HCT116 (cell line): ENCODE results near the gene RPL10A. TPM values are rescaled to one million over a fixed set of nuclear protein-coding genes. Genes with fewer than 3 reads are reported as not detected.

Source experiments
- ATAC-seq: fragments of 200-7000 bp; cut with Tn5 transposase; 2 replicates; pipeline ENCODE4 v1.9.1; 2020; ENCODE audit warnings: mild to moderate bottlenecking, moderate library complexity
- BruUV-seq: library from RNA; stranded (reverse); fragments of 400-500 nt; replicated peaks from 2 replicates; lab custom pipeline; 2021; lab: Mats Ljungman, UMichigan
- CTCF ChIA-PET: fragments of 300-600 bp; sonication (Branson Sonifier 250); formaldehyde crosslinking; loops from one replicate; lab custom pipeline; 2021; ENCODE audit warnings: antibody characterized with exemption; lab: Charles Lee
- POLR2A ChIA-PET: fragments of 300-600, 350-600 bp; sonication (Branson Sonifier 250); formaldehyde crosslinking; loops from one replicate; lab custom pipeline; 2021; ENCODE audit warnings: antibody characterized with exemption; lab: Charles Lee
- RAD21 ChIA-PET, 2 experiments: fragments of 300-600 bp; sonication (Branson Sonifier 250); formaldehyde crosslinking; loops; one replicate each; lab custom pipeline; 2023; ENCODE audit warnings: low total read pairs in 2 of 2; ENCODE audit not compliant: uncharacterized antibody in 2 of 2, unreplicated experiment in 2 of 2, low non-redundant PET in 1 of 2; lab: Charles Lee
- DNase-seq: peaks from one replicate; pipeline ENCODE4 v3.0.0-alpha.2; 2010; ENCODE audit warnings: low read depth, low spot score
- H2AFZ ChIP-seq: fragments of 200-600 bp; shearing (Covaris generic), sonication (generic); 2 replicates; pipeline ENCODE4 v1.6.1; 2017; ENCODE audit warnings: low read depth, mixed run types, mixed read lengths, antibody characterized with exemption, low read length; ENCODE audit not compliant: poor library complexity, severe bottlenecking
- H3K27ac ChIP-seq: 2 replicates; pipeline ENCODE4 v1.5.1; 2012; ENCODE audit warnings: low read depth, low read length
- H3K27me3 ChIP-seq: fragments of 200-600 bp; sonication (generic); 2 replicates; pipeline ENCODE4 v1.6.1; 2016; ENCODE audit warnings: mixed run types, low read length, mixed read lengths; ENCODE audit not compliant: insufficient read depth
- H3K36me3 ChIP-seq, 2 experiments: fragments of 200-500 bp in 1 of 2; fragments of 200-600 bp in 1 of 2; sonication (Bioruptor generic) in 1 of 2; sonication (generic) in 1 of 2; 2 replicates each; pipeline versions ENCODE4 v1.5.1 to v1.6.1; 2014 to 2016; ENCODE audit warnings: low read length in 2 of 2, inconsistent platforms in 1 of 2, mixed read lengths in 1 of 2, mixed run types in 1 of 2; ENCODE audit not compliant: insufficient read depth in 2 of 2, control insufficient read depth in 1 of 2
- H3K4me1 ChIP-seq, 2 experiments: fragments of 200-600 bp in 1 of 2; sonication (generic) in 1 of 2; 2 replicates each; pipeline versions ENCODE4 v1.5.1 to v1.6.1; 2012 to 2017; ENCODE audit warnings: low read length in 2 of 2, inconsistent platforms in 1 of 2, mild to moderate bottlenecking in 1 of 2, mixed read lengths in 1 of 2, mixed run types in 1 of 2, moderate library complexity in 1 of 2; ENCODE audit not compliant: insufficient read depth in 2 of 2, control insufficient read depth in 1 of 2
- H3K4me2 ChIP-seq: fragments of 200-600 bp; sonication (generic); 2 replicates; pipeline ENCODE4 v1.6.1; 2017; ENCODE audit warnings: mixed run types, low read length, mixed read lengths
- H3K4me3 ChIP-seq, 2 experiments: fragments of 200-600 bp in 1 of 2; sonication (generic) in 1 of 2; replicated peaks in 1 of 2; 2 replicates each; pipeline ENCODE4 v1.5.1; 2011 to 2016; ENCODE audit warnings: low read length in 2 of 2, control low read depth in 1 of 2, low read depth in 1 of 2, mild to moderate bottlenecking in 1 of 2, mixed read lengths in 1 of 2, mixed run types in 1 of 2
- H3K79me2 ChIP-seq: fragments of 200-600 bp; sonication (generic); 2 replicates; pipeline ENCODE4 v1.6.1; 2017; ENCODE audit warnings: mild to moderate bottlenecking, mixed run types, low read length, moderate library complexity, mixed read lengths; ENCODE audit not compliant: insufficient read depth
- H3K9ac ChIP-seq: fragments of 200-600 bp; sonication (generic); 2 replicates; pipeline ENCODE4 v1.6.1; 2016; ENCODE audit warnings: low read length, mixed read lengths
- H3K9me2 ChIP-seq: fragments of 200-600 bp; sonication (generic), shearing (Covaris generic); 2 replicates; pipeline ENCODE4 v1.6.1; 2017; ENCODE audit warnings: mixed run types, mild to moderate bottlenecking, moderate library complexity; ENCODE audit not compliant: insufficient read depth
- H3K9me3 ChIP-seq, 2 experiments: fragments of 200-500 bp in 1 of 2; fragments of 200-600 bp in 1 of 2; sonication (Bioruptor generic) in 1 of 2; sonication (generic) in 1 of 2; 2 replicates each; pipeline ENCODE4 v1.6.1; 2014 to 2017; ENCODE audit warnings: low read length in 2 of 2, mixed read lengths in 2 of 2, inconsistent platforms in 1 of 2, low read depth in 1 of 2, mild to moderate bottlenecking in 1 of 2, mixed run types in 1 of 2, moderate library complexity in 1 of 2; ENCODE audit not compliant: control insufficient read depth in 1 of 2, insufficient read depth in 1 of 2
- H4K20me1 ChIP-seq: fragments of 200-600 bp; sonication (generic), shearing (Covaris generic); 2 replicates; pipeline ENCODE4 v1.6.1; 2017; ENCODE audit warnings: mixed run types, mild to moderate bottlenecking, moderate library complexity; ENCODE audit not compliant: insufficient read depth
- CBX3 ChIP-seq: IDR thresholded peaks from 2 replicates; pipeline ENCODE4 v1.6.1; 2012; ENCODE audit warnings: low read depth
- EZH2phosphoT487 ChIP-seq: fragments of 200-600 bp; IDR thresholded peaks from 2 replicates; pipeline ENCODE4 v1.6.1; 2018; ENCODE audit warnings: antibody characterized with exemption, borderline replicate concordance
- FOSL1 ChIP-seq: IDR thresholded peaks from 2 replicates; pipeline ENCODE4 v1.6.1; 2012; ENCODE audit warnings: low read depth
- POLR2A ChIP-seq: IDR thresholded peaks from 2 replicates; pipeline ENCODE4 v1.7.0; 2011; ENCODE audit warnings: borderline replicate concordance; ENCODE audit not compliant: insufficient read depth, insufficient read length; ENCODE audit errors: extremely low read depth
- RAD21 ChIP-seq: IDR thresholded peaks from 2 replicates; pipeline ENCODE4 v1.6.1; 2012; ENCODE audit warnings: low read depth, mild to moderate bottlenecking
- TCF7L2 ChIP-seq: IDR thresholded peaks from 2 replicates; pipeline ENCODE4 v1.7.0; 2011; ENCODE audit warnings: borderline replicate concordance, inconsistent platforms; ENCODE audit not compliant: insufficient read depth, insufficient read length; ENCODE audit errors: extremely low read depth
- YY1 ChIP-seq: IDR thresholded peaks from 2 replicates; pipeline ENCODE4 v1.6.1; 2011; ENCODE audit warnings: low read length, low read depth, moderate library complexity, mild to moderate bottlenecking; ENCODE audit not compliant: insufficient replicate concordance; ENCODE audit errors: extremely low read depth
- ZNF274 ChIP-seq: fragments of 200-500 bp; sonication (Bioruptor generic); IDR thresholded peaks from 2 replicates; pipeline ENCODE4 v1.6.1; 2014; ENCODE audit warnings: mild to moderate bottlenecking, low read depth, low read length, inconsistent platforms
- intact Hi-C: fragments of 100-400 bp; cut with micrococcal nuclease; formaldehyde crosslinking; loops from 2 replicates; pipeline ENCODE4 v1.10.0; 2022
- total RNA-seq: library from RNA; stranded (reverse); gene quantifications from one replicate; pipeline ENCODE4 v1.2.1, GENCODE V29; 2021; ENCODE audit not compliant: unreplicated experiment
- TF ChIP-seq, protein P1 (sequence below): IDR thresholded peaks from 2 replicates; pipeline ENCODE4 v1.6.1; 2011; ENCODE audit warnings: mild to moderate bottlenecking, low read length, moderate library complexity; ENCODE audit not compliant: insufficient replicate concordance; ENCODE audit errors: extremely low read depth
- TF ChIP-seq, protein P2 (sequence below): IDR thresholded peaks from 2 replicates; pipeline ENCODE4 v1.6.1; 2012; ENCODE audit warnings: low read depth
- TF ChIP-seq, protein P3 (sequence below): IDR thresholded peaks from 2 replicates; pipeline ENCODE4 v1.6.1; 2012
- TF ChIP-seq, protein P4 (sequence below), 3 experiments: fragments of 200-600 bp in 1 of 3; sonication (generic) in 1 of 3; IDR thresholded peaks in 2 of 3; conservative IDR thresholded peaks in 1 of 3; 2 replicates each; pipeline ENCODE4 v1.5.1; 2012 to 2017; ENCODE audit warnings: low read depth in 2 of 3, low read length in 2 of 3, antibody characterized with exemption in 1 of 3, borderline replicate concordance in 1 of 3, control low read depth in 1 of 3, mild to moderate bottlenecking in 1 of 3, mixed read lengths in 1 of 3, mixed run types in 1 of 3, moderate library complexity in 1 of 3; ENCODE audit not compliant: insufficient read depth in 1 of 3

RPL10A gene
- total RNA-seq, 1 experiment from 2014 or later: 1,981 TPM

DNA sequence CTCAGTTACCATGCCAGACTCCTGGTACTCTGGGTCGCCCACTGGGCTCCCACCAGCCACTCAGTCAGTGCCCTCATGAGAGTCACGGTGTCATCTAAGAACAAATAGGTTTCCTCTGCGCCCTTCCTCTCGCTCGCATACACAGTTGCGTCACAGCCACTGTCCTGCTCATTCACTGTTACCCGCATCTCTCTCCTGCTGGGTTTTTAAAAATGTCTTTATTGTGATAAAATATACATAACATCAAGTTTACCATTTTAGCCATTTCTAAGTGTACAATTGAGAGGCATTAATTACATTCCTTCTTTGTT is 24.7 kb downstream of the RPL10A start (continued):
- TF ChIP-seq, protein P1, sequence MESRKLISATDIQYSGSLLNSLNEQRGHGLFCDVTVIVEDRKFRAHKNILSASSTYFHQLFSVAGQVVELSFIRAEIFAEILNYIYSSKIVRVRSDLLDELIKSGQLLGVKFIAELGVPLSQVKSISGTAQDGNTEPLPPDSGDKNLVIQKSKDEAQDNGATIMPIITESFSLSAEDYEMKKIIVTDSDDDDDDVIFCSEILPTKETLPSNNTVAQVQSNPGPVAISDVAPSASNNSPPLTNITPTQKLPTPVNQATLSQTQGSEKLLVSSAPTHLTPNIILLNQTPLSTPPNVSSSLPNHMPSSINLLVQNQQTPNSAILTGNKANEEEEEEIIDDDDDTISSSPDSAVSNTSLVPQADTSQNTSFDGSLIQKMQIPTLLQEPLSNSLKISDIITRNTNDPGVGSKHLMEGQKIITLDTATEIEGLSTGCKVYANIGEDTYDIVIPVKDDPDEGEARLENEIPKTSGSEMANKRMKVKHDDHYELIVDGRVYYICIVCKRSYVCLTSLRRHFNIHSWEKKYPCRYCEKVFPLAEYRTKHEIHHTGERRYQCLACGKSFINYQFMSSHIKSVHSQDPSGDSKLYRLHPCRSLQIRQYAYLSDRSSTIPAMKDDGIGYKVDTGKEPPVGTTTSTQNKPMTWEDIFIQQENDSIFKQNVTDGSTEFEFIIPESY: no peak
- TF ChIP-seq YY1: no peak
- no peak for TF ChIP-seq FOSL1
- no peak for TF ChIP-seq POLR2A
- TF ChIP-seq EZH2phosphoT487: no peak

GRCh38 chr6:35493307-35493983 is 25.2 kb downstream of the RPL10A start:
- Histone ChIP-seq H3K36me3 (no peaks in the 10 kb centered on the region), H3K4me1 (peaks cover 45 to 69% of the 10 kb centered on the region in 2 experiments), H3K9me3 (no peaks in the 10 kb centered on the region), H3K79me2 (peaks cover 57% of the 10 kb centered on the region), H3K9me2 (no peaks in the 10 kb centered on the region), H3K9ac (no peak overlapping the region), H4K20me1 (no peaks in the 10 kb centered on the region), H3K4me3 (no peak overlapping the region), H3K27ac (no peak overlapping the region), H3K27me3 (no peaks in the 10 kb centered on the region), H2AFZ (no peak overlapping the region), H3K4me2 (no peak overlapping the region)
- RAD21 ChIA-PET: no interaction called here
- BruUV-seq: no TSS peak
- CTCF ChIA-PET: no interaction called here
- no peak for ATAC-seq
- POLR2A ChIA-PET: no interaction called here
- no peak for DNase-seq
- intact Hi-C loops: no loop called here
- TF ChIP-seq POLR2A (no peak), TCF7L2 (no peak), FOSL1 (no peak), YY1 (no peak), RAD21 (no peak), CBX3 (no peak), ZNF274 (no peak)
- TF ChIP-seq, protein P2, sequence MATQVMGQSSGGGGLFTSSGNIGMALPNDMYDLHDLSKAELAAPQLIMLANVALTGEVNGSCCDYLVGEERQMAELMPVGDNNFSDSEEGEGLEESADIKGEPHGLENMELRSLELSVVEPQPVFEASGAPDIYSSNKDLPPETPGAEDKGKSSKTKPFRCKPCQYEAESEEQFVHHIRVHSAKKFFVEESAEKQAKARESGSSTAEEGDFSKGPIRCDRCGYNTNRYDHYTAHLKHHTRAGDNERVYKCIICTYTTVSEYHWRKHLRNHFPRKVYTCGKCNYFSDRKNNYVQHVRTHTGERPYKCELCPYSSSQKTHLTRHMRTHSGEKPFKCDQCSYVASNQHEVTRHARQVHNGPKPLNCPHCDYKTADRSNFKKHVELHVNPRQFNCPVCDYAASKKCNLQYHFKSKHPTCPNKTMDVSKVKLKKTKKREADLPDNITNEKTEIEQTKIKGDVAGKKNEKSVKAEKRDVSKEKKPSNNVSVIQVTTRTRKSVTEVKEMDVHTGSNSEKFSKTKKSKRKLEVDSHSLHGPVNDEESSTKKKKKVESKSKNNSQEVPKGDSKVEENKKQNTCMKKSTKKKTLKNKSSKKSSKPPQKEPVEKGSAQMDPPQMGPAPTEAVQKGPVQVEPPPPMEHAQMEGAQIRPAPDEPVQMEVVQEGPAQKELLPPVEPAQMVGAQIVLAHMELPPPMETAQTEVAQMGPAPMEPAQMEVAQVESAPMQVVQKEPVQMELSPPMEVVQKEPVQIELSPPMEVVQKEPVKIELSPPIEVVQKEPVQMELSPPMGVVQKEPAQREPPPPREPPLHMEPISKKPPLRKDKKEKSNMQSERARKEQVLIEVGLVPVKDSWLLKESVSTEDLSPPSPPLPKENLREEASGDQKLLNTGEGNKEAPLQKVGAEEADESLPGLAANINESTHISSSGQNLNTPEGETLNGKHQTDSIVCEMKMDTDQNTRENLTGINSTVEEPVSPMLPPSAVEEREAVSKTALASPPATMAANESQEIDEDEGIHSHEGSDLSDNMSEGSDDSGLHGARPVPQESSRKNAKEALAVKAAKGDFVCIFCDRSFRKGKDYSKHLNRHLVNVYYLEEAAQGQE: no peak
- TF ChIP-seq, protein P1: no peak
- TF ChIP-seq, protein P3, sequence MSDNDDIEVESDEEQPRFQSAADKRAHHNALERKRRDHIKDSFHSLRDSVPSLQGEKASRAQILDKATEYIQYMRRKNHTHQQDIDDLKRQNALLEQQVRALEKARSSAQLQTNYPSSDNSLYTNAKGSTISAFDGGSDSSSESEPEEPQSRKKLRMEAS: no peak
- TF ChIP-seq, protein P4, sequence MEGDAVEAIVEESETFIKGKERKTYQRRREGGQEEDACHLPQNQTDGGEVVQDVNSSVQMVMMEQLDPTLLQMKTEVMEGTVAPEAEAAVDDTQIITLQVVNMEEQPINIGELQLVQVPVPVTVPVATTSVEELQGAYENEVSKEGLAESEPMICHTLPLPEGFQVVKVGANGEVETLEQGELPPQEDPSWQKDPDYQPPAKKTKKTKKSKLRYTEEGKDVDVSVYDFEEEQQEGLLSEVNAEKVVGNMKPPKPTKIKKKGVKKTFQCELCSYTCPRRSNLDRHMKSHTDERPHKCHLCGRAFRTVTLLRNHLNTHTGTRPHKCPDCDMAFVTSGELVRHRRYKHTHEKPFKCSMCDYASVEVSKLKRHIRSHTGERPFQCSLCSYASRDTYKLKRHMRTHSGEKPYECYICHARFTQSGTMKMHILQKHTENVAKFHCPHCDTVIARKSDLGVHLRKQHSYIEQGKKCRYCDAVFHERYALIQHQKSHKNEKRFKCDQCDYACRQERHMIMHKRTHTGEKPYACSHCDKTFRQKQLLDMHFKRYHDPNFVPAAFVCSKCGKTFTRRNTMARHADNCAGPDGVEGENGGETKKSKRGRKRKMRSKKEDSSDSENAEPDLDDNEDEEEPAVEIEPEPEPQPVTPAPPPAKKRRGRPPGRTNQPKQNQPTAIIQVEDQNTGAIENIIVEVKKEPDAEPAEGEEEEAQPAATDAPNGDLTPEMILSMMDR (IDR thresholded peaks at IDR 0.05 in 2 of 3, conservative IDR thresholded peaks at IDR 0.05 in 1 of 3; ENCODE audit: borderline replicate concordance in 1 of 3, insufficient read depth in 1 of 3, low read depth in 2 of 3, low read length in 2 of 3): no peak
